ENCODE results near the gene DGKZ.

The DGKZ gene

DNA sequence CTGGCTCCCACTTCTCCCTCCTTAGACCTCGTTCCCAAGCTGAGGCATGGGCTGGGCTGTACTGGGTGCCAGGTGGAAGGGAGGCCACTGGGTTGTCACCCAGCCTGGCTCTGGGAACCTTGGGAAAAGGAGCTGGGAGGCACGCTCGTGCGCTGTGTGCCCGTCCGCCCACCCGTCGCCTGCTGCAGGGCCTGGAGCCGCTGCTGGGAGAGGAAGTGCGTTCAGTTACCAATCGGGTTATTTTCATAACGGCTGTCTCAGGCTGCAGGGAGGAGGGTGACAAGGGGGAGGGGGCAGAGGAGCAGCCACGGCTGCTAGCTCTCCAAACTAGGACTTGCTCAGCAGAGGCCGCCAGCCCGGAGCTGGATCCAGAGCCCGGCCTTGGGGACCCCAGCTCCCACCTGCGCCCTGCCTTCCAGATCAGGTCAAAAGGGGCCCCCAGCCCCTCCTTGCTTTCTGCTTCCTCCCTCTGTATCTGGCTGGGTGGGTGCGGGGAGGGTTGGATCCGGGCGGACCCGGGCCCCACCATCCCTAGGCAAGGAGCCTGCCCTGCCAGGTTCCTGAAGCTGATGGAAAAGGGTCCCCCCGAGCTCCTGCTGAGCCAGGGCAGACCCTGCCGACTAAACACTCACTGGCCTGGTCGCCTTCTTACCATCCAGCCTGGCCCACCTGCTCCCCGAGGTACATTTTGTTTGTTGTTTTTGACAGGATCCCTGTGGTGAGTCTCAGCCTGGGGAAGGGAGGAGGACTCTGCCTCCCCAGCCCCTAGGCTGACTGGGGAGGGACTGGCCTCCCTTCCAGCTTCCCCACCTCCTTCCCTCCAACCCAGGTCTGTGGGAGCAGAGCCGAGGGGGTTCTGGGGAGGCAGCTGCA lies 14.3 kb downstream of the DGKZ start:
- H3K4me3 ChIP-seq (ENCODE audit: low read depth, low read length) = peak overlapping the region; percentile 50
- TF ChIP-seq, protein P1, sequence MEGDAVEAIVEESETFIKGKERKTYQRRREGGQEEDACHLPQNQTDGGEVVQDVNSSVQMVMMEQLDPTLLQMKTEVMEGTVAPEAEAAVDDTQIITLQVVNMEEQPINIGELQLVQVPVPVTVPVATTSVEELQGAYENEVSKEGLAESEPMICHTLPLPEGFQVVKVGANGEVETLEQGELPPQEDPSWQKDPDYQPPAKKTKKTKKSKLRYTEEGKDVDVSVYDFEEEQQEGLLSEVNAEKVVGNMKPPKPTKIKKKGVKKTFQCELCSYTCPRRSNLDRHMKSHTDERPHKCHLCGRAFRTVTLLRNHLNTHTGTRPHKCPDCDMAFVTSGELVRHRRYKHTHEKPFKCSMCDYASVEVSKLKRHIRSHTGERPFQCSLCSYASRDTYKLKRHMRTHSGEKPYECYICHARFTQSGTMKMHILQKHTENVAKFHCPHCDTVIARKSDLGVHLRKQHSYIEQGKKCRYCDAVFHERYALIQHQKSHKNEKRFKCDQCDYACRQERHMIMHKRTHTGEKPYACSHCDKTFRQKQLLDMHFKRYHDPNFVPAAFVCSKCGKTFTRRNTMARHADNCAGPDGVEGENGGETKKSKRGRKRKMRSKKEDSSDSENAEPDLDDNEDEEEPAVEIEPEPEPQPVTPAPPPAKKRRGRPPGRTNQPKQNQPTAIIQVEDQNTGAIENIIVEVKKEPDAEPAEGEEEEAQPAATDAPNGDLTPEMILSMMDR (IDR thresholded peaks at IDR 0.05; ENCODE audit: low read depth, low read length, missing control alignments) = no peak
- DNase-seq (ENCODE audit: low read depth) = peak; percentile 48

DNA sequence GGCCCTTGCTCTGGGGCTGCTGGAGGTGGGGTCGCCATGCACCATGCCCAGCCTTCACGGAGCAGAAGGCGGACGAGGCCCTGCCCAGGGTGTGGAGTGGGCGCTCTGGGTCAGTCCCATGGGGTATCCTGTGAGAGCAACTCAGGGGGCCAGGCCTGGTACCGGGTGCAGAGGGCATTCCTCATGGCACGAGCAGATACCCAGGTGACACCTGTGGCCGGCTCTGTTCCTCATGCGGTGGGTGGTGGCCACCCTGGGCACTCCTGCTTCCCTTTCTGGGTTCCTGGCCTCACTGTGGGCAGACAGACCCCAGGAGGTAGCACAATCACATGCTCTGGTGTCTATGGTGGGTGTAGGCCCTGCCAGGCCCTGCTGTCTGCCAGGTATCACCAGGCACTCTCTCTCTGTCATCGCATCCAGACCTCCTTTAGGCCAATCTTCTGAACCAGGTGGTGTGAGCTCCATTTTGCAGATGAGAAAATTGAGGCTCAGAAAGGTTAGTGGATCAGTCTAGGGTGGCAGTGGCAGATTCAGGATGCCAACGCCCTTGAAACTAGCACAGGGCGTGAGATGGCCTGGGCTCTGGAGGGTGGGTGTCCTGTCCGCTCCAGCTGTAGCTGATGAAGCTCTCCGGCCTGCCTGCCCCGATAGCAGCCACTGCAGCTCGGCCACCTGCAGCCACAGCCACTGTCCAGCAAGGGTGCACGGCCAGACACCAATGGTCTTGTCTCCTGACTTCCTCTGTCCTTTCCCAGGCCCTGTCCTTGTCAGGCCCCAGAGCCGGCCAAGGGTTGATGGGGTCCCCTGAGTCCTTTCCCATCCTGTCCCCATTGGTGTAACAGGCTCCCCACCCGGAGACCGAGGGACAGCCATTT lies 15.1 kb downstream of the DGKZ start:
- peak overlapping the region; percentile 50 for H3K4me3 ChIP-seq (ENCODE audit: low read depth, low read length)
- DNase-seq (ENCODE audit: low read depth) = no peak
- TF ChIP-seq, protein P1 (IDR thresholded peaks at IDR 0.05; ENCODE audit: low read depth, low read length, missing control alignments) = no peak

DNA sequence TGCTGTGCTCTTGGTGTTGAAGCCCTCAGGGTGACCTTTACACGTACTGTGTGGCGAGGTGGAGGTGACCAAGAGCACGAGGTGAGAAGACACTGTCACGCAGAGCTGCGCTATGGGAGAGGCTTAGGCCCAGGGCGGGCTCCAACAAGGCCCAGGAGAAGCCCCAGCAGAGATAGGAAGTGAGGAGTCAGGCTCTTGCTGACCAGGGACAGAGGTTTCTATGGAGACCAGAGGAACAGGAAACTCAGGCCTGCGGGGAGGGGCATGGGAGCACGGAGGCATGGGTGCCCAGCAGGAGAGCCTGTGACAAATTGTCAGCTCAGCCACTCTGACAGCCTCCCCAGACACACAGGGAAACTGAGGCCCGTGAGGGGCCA lies 15.8 kb downstream of the DGKZ start:
- H3K4me3 ChIP-seq (ENCODE audit: low read depth, low read length) = no peak overlapping the region
- TF ChIP-seq, protein P1 (IDR thresholded peaks at IDR 0.05; ENCODE audit: low read depth, low read length, missing control alignments) = no peak
- no peak for DNase-seq (ENCODE audit: low read depth)

DNA sequence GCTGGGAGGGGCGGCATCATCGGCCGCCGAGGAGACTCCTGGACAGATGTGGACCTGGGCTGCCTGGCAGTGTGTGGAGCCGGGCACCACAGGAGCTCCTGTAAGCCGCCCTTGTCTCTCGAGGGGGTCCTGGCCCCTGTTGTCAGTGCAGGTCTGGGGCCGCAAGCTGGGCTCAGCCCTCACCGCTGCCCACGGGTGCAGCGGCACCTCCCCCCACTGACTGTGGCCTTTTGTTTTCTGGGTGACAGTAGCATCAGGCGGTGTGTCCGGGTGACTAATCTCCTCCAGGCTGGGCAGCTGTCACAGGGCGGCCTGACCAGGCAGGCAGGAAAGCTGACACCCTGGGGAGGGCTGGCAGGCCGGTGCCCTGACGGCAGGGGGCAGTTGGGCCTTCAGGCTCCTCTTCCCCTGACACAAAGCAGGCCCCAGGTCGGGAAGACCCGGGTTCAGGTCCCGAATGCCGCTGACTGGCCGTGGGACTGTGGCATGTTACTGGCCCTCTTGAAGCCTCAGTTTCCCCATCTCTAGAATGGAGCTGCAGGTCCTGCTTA lies 16.3 kb downstream of the DGKZ start:
- H3K4me3 ChIP-seq (ENCODE audit: low read depth, low read length) = no peak overlapping the region
- DNase-seq (ENCODE audit: low read depth) = no peak
- TF ChIP-seq, protein P1 (IDR thresholded peaks at IDR 0.05; ENCODE audit: low read depth, low read length, missing control alignments) = no peak

DNA sequence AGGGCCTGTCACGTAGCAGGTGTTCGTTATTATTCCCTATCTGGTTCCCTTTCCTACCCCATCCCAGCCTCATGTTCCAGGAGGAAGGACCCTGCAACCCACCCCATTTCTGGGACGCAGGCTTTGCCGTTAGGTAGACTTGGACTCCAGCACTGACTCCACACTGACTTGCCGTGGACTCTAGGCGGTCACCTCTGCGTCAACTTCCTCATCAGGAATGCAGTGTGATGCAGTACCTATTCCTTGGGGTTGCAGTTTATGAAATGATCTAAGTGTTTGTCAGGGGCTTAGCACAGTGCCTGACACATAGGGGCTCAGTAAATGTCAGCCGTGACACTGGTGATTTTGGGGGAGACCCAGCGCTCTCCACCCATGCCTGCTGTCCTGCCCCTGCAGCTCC lies 16.8 kb downstream of the DGKZ start:
- DNase-seq (ENCODE audit: low read depth) = no peak
- TF ChIP-seq, protein P1 (IDR thresholded peaks at IDR 0.05; ENCODE audit: low read depth, low read length, missing control alignments) = no peak
- H3K4me3 ChIP-seq (ENCODE audit: low read depth, low read length) = no peak overlapping the region

DNA sequence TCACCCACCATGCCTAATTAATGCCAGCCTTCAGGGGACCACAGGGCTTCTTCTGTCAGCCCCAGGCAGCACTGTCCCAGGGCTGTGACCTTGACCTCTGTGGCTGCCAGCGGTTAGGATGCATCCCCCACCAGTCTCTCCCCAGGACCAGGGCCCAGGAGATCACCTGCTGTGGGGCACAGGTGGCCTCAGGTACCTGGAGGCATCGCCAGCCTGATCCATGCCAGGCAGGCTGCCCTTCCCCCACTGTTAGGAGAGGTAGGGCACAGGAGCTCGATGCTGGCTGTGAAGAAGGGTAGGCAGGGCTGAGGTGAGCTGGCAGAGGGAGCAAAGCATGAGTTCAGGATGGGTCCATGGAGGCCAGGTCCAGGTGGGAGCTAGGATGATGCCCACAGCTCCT lies 17.5 kb downstream of the DGKZ start:
- DNase-seq (ENCODE audit: low read depth) = no peak
- H3K4me3 ChIP-seq (ENCODE audit: low read depth, low read length) = no peak overlapping the region
- TF ChIP-seq, protein P1 (IDR thresholded peaks at IDR 0.05; ENCODE audit: low read depth, low read length, missing control alignments) = no peak
